HG03066 (cell line): Measurements from ENCODE around the gene CTSV.
"Not testable (repeated sequence)": the region's sequence is repeated elsewhere in the genome, so short reads cannot be mapped to it uniquely, and the experiment has no call there.

Experiments
- ATAC-seq: cut with Tn5 transposase; IDR thresholded peaks from one replicate; pipeline ENCODE4 v1.9.1; 2021; ENCODE audit warnings: low read depth; ENCODE audit not compliant: unreplicated experiment

Gene CTSV

DNA sequence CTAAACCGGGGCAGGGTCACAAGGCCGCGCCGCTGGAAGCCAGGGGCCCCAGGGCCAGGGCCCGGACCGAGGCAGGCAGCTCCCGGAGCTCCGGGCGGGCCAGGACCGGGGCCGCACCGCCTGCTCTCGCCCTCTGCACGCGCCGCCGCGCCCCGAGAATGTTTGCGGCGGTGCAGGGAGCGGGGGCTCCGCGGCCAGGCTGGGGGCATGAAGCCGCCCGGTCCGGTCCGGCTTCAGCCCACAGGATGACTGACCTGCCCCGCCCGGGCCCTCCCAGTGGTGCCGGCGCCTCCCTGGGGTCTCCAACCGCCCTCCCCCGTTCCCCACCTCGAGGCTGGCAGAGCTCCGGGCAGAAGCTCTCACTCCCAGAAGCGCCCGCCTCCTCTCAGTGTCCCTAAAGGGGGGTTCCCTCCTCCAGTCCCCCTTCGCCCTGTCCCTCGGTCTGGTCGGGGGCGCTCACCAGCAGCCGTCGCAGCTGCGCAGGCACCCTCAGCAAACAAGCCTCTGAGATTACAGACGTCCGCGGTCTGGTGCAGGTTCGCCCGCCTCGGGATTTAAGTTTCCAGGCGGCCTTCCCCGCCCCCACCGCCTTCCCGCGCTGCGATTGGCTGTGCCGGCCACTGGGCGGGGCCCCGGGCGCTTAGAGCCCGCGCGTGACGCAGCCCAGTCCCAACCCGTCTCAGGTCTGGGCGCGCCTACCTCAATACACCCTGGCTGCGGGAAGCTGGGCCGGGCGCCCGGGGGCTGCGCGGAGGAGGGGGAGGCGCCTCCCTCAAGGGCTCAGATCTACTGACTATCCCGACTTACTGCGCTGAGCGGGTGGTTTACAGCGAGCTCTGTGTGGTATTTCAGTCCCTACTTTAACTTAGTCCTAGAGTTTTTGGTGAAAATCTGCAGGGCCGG is at the start of gene CTSV:
Gene CTSV, minus strand, starts transcription at position 532 of the 903 bp plus-strand sequence. CDS start 1,099 bp downstream, outside the sequence.
- ATAC-seq, result peak; percentile 98

DNA sequence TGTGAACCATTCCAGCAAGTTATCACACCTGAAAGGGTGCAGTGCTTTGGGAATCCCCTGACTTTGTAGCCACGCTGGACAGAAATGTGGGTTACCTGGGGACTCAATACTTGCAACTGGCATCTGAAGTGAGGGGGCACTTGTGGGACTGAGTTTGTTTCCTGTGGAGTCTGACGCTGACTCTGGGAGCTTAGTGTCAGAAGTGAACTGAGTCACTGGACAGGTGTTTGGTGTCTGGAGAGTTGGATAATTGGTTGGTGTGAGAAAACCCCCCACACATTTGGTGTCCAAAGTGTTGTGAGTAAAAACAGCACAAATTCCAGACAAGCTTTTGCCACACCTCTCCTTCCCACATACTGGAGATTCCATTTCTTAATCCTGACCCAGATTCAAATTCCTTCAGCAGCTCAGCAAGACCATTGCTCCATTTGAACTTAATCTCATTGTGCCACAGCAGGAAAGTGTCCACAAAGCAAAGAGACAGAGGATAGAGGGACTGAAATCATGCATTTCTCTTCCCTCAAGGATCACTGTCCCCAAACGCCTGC is 48.8 kb upstream of the CTSV start:
- not testable (repeated sequence) for ATAC-seq

DNA sequence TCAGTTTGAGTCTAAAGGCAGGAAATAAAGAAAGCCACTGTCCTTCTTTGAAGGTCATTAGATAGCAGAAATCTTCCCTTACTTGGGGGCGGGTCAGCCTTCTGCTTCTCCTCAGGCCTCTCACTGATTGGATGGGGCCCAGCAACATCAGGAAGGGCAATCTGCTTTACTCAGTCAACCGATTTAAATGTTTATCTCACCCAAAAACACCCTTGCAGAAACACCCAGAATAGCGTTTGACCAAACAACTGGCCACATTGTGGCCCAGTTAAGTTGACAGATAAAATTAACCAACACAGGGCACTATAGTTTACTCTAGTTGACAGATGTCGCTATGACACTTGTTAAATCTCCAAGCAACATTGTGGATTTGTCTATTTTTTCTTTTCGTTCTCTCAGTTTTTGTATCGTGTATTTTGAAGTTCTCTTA is 45.6 kb upstream of the CTSV start:
- ATAC-seq, result not testable (repeated sequence)

DNA sequence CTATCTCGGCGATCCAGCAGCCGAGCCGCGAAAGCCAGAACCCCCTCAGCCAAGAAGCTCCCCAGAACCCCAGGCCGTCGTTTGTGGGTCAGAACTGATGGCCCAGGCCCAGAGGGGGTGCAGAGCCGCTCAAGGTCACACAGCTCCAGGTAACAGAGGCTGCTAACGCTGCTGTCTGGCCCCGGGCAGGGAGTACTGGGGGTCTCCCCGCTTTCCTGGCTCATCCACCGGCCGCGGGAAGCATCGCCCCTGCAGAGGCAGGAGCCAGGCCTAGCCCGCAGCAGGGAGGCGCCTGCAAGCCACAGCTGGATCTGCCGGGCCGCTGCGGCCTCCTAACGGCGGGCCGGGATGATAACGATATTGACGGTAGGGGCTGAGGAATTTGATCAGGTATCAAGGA is 39.4 kb upstream of the CTSV start:
- ATAC-seq, result no peak

DNA sequence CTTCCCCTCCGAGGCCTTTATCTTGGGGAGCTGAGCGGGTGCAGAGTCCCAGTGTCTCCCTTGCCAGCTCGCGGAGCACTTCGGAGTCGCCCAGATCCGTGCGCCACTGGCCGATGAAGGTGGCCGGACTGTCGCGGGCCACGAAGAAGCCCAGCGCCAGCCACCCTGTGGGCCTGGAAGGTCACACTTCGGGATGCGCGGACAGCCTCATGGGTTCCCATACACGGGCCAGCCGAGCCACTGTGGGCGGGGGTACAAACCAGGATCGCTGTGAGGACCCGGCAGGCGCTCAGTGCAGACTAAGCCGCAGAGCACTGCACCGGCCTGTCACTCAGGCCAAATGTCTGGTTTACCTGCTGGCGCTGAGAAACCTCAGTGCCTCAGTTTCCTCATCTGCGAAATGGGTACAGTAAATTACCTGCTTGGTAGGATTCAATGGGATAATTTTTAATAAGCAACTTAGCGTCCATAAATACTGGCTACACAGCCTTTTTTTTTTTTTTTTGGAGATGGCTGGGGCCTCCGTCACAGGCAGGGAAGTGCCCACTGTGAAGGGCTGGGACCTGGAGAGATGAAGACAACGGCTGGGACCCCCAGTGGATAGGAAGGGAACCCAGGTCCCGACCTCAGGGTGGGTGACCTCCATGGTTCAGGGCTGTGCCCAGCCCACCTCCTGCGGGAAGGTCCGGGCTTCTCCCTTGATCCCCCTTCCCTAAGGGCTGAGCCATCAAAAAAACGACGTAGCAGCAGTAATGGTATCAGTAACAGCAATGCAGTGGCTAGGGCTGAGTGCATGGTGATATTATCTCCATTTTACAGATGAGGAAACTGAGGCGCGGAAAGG is 38.7 kb upstream of the CTSV start:
- no peak for ATAC-seq

DNA sequence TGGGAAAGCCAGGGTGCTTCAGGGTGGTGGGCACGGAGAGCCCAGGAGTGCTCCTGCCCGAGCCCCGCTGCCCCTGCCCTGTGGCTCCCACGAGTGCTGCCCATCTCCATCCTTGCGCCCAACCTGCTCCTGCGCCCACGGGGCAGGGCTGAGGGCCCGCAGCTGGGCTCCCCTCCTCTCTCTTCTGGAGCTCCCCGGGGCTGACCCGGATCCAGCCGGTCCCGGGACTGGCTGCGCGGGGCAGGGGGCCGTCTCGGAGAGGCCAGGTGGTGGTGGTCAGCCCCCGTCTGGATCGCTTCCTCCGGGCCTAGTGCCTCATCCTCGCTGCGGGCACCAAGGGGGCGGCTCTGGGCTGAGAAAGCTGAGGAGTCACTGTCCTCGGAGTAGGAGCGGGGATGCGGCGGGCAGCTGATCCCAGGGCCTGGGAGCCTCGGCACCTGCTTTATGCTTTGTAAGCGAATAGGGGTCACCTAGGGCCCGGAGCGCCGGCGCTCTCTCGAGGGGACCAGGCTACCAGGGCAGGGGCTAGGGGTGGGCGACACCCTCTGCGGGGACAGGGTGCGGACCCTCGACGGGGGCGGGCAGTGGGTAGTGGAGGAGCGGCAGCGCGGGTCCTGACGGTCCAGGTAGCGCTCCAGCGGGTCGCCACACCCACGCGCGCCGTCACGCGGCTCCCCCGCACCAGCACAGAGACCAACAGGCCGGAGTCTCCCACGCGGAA is 37.9 kb upstream of the CTSV start:
- ATAC-seq, result not testable (repeated sequence)

DNA sequence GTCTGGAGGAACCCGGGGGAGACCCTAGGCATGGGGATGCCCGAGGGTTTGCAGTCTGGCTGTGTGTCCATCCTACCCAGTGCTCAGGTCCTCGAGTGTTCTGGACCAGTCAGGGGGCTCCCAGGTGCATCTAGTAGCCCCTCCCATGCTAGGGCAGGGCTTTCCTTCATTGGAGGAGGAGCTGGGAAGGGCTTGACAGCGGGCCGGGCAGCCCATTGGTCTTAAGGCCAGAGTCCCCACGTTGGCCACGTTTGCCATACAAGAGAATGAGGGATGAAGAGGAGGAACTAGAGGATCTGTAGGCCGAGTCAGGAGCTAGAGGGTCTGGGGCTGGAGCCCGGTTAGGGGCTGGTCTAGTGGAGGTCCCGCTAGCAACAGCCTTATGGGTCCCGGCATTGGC is 37.3 kb upstream of the CTSV start:
- ATAC-seq, result no peak

DNA sequence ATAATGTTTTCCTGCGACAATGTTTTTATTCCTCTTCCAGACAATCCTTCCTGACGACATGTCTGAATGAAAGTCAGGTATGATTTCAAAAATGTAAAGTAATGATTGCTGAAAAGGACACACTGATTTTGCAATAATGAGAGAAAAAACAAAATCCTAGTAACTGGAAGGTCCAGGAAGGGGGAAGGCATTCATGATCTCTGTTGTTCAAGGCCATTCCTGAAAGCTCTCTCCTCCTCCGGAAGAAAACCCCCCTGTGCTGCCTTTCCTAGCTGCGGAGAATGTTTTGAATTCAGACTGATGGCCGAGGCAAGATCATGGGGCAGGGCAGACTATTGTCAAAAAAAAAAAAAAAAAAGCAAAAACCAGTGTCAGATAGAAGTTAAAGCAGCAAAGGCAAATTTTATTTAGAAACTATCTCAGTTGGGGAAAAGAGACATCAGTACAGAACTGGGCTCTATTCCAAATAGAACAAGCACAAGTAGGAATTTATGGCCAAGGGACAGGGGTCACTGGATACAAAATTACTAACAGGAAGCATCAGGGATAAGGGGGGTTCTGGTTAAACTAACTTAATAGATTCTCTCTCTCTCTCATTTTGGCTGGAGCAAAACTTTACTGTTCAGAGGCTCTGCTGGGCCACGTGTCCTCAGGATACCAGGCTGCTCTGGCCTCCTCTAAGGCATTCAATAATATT is 36.5 kb upstream of the CTSV start:
- no peak for ATAC-seq

DNA sequence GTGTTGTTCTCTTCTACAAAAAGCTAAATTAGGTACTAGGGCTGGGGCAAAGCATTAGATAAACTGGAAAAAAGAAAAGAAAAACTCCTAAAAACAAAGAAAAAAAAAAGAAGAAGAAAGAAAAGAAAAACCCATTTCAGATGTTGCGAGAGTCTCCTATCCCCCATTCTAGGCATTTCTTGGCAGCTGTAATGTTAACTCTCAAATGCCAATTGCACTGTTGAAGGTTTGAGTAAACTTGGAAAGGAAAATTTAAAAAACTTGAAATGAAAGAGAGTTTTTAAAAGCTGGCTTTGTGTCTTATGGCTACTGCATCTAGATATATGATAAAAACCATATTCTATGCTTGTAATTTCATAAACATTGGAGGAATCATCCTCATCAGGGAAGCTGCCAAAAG is 34.6 kb upstream of the CTSV start:
- ATAC-seq, result no peak

DNA sequence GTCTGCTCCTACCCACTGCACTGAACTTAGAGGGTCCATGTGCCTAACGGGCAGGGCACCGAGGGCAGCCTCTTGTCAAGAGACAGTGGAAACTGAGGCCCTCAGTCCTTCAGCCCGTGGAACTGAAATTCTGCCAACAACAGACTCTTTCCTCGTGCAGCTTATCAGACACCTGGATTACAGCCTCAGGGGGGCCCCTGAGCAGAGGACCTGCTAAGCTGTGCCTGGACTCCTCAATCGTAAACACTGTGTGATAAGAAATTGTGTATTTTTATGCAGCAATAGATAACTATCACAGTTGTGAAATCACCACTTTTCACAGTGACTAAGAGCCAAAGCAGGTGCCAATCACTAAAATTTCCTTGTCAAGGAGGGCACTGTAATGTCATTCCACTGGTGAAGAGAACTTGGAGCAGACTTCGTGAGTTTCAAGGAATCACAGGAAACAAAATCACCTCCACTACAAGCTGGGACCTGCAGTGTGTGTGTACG is 33.4 kb upstream of the CTSV start:
- no peak for ATAC-seq

DNA sequence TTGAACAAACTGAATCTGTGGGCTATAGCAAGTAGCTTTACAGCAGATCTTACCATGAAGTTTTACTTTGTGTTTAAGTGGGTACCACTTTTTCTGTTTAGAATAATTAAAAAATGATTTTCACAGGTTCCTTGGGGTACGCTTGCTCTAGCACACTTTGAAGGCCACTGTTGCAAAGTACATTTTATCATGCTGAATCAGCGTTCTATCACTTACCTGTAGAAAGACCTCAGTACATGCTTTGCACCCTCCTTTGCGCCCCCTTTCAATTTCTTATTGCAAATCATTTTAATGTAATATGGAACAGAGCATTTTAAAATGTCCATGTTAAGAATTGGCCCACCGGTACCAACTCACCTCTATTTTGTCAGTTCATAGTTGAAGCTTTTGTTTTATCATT is 31.4 kb upstream of the CTSV start:
- not testable (repeated sequence) for ATAC-seq

DNA sequence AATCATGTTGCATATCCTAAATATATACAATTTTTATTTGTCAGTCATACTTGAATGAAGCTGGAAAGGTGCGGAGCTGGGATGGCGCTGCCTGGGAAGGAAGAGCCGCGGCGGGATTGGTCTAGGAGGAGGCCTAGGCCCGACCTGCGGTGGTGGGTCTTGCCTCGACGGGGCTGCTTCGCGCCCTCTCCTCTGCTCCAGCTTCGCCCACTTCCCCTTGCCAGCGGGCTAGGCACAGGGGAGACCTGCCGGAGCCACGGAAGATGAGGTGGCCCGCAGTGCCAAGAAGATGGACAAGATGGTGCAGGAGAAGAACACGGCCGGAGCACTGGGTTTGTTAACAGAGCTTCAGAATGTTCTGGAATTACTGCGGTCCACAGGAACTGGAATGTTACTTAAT is 28.5 kb upstream of the CTSV start:
- ATAC-seq, result no peak

DNA sequence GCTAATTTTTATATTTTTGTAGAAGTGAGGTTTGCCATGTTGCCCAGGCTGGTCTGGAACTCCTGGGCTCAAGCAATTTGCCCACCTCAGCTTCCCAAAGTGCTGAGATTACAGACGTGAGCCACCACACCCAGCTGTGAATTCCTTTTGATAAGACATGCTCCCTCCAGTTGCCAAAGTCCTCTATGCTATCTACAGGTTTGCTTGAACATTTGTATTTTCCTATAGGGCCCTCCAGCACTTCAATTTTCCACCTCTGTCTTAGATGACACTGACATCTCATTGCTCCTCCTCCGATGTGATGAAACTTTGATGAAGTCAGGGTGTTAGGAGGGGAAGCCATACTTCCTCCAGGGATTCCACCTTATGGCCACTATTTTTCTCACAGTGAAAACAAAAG is 25.2 kb upstream of the CTSV start:
- no peak for ATAC-seq

DNA sequence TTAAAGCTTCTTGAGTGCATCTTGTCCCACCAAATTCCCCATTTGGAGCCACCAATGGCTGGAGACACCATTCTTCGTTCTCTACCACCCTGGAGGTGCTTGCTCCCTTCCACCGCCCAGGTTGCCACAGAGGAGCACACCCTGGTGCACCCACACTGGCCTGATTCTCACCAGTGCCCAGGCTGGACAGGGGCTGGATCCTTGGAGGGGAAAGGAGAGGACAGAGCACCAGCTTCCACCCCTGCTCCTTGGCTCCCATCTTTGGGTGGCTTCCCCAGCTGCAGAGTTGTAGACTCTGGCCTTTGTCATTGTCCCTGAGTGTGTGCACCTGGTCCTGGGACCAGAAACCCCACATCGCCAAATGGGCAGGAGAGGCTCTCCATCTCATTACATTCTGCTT is 21.9 kb upstream of the CTSV start:
- no peak for ATAC-seq

DNA sequence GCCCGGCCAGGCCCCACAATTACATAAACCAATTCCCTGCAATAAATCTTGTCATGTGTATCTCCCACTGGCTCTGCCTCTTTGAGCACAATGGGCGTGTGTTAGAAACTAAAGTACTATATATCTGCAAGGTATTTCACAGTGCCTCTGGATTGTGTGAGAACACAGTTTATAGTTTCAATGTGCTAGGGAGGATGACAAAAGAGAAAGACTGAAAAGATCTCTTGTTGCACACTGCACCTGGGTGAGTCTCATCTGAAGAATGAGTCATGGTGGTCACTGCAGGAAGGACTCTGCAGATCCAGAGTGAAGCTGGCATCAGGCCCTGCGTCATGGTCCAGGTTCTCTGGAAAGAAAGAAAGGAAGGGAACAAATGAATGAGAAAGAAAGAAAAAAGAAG is 20.7 kb upstream of the CTSV start:
- ATAC-seq, result no peak

DNA sequence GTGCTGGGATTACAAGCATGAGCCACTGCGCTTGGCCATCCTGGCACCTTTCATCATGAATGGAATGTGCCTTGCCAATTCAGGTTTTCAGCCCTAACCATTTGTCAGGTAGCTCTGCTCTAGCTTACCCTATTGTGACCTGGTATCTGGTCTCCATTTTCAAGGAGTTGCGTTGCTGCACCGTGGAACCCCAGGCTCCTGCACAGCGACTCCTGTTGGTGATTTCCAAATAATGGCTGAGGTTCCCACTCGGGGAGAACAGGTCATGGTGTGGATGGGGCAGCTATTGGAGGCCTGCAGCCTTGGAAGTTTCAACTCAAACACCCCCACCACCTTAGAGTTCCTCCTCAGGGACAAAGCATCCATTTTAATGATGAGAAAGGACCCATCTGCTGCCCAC is 18.7 kb upstream of the CTSV start:
- no peak for ATAC-seq

DNA sequence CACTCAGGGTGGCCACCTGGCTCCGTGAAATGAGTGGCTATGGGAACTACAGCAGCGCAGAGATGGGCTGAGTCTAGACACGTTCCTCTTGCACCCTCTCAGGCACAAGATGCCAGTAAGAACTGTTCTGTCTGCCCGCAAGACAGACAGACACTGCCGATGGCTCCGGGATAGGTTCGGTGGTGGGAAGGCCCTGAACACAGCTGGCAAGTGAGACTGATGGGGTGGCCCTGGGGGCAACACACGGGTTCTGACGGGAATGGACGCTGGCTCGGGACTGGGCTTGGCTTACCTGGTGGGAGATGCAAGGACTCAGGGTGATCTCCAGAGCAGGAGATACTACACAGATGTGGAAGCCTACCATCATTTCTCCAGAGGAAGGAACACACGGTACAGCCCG is 16.9 kb upstream of the CTSV start:
- not testable (repeated sequence) for ATAC-seq

DNA sequence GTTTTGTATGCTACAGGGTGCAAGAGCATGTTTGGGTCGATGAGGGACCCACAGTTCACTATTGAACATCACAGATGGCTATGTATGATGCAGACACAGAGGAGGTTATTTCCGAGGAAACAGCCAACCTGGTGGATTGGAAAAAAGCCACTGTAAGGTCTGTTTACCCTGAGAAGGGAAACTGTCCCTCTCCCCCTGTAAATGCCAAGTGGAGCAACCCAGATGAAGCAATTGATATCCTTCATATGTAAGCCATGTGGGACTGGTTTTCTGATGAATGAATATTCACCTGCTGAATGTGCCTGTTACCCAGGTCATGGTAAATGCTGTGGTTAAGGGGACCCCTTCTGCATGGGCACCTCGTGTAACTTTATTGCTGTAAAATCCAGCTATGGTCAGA is 14.8 kb upstream of the CTSV start:
- no peak for ATAC-seq

DNA sequence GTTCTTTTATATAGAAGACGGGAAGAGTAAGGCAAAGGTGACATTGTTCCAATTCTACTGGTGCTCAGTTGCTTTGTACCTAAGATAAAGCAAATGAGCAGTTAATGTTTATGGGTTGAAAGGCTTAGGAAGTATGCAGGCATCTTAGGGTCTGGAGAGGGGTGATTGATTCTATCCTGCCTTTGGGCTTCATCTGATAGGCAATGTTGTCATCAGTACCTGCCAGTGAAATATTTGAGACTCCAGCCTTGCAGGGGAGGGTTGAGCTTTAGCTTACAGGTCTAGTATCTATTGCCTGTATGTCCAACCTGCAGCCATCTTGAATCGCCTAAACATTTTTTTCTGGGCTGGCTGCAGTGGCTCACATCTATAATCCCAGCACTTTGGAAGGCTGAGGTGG is 13.8 kb upstream of the CTSV start:
- ATAC-seq, result no peak

DNA sequence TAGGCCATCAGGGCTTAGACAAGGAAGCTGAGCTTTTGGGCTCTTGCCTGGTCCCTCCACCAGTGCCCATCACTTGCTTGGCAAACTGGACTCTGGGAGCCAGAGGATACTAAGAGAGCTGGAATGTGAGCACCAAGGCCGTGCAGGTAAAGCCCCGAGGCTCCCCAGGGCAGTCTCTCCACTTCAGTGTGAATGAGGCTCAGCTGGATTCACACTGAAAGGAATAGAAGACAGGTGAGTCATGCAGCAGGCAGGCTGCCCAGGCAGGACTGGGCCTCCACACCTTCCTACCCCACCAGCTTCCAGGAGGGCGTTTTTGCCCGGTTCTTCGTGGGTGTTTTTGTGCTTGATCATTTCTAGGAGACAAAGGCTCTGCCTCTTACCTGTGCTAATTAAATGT is 7.3 kb upstream of the CTSV start:
- no peak for ATAC-seq
